ENCODE results near the gene UPK1A.
"Not testable (repeated sequence)": the region's sequence is repeated elsewhere in the genome, so short reads cannot be mapped to it uniquely, and the experiment has no call there.

The UPK1A gene

GRCh38 chr19:35723671-35724070 lies 57.4 kb downstream of the UPK1A start:
- TF ChIP-seq CTCF (IDR thresholded peaks at IDR 0.05; ENCODE audit: control insufficient read depth, insufficient read depth, low read depth, low read length, missing control alignments): no peak
- DNase-seq (ENCODE audit: low read depth): no peak
- no peak overlapping the region for H3K4me3 ChIP-seq (ENCODE audit: control insufficient read depth, low read depth, low read length)

GRCh38 chr19:35724132-35724531 lies 57.8 kb downstream of the UPK1A start:
- DNase-seq (ENCODE audit: low read depth); H3K4me3 ChIP-seq (ENCODE audit: control insufficient read depth, low read depth, low read length): not testable (repeated sequence)

- no peak overlapping the region for H3K4me3 ChIP-seq (ENCODE audit: control insufficient read depth, low read depth, low read length)
- no peak for TF ChIP-seq CTCF (IDR thresholded peaks at IDR 0.05; ENCODE audit: control insufficient read depth, insufficient read depth, low read depth, low read length, missing control alignments)
- DNase-seq (ENCODE audit: low read depth): no peak
Measured at GRCh38 chr19:35724560-35724959, 58.2 kb downstream of the UPK1A start.

- no peak overlapping the region for H3K4me3 ChIP-seq (ENCODE audit: control insufficient read depth, low read depth, low read length)
- no peak for TF ChIP-seq CTCF (IDR thresholded peaks at IDR 0.05; ENCODE audit: control insufficient read depth, insufficient read depth, low read depth, low read length, missing control alignments)
- no peak for DNase-seq (ENCODE audit: low read depth)
Measured at GRCh38 chr19:35725216-35725861, 59.0 kb downstream of the UPK1A start.

GRCh38 chr19:35727053-35727955 lies 61.0 kb downstream of the UPK1A start:
- no peak for DNase-seq (ENCODE audit: low read depth)
- no peak overlapping the region for H3K4me3 ChIP-seq (ENCODE audit: control insufficient read depth, low read depth, low read length)
- no peak for TF ChIP-seq CTCF (IDR thresholded peaks at IDR 0.05; ENCODE audit: control insufficient read depth, insufficient read depth, low read depth, low read length, missing control alignments)

Measured in AG09309 (cell line).